ENCODE data around the gene THADA. TPM values are rescaled to one million over a fixed set of nuclear protein-coding genes. Genes with fewer than 3 reads are reported as not detected.
"Not testable (repeated sequence)": the region's sequence is repeated elsewhere in the genome, so short reads cannot be mapped to it uniquely, and the experiment has no call there.

Gene THADA
- total and polyA plus RNA-seq, 5 donors from 2014 or later, result 19.1 to 52.9 (median 20.2) TPM

DNA sequence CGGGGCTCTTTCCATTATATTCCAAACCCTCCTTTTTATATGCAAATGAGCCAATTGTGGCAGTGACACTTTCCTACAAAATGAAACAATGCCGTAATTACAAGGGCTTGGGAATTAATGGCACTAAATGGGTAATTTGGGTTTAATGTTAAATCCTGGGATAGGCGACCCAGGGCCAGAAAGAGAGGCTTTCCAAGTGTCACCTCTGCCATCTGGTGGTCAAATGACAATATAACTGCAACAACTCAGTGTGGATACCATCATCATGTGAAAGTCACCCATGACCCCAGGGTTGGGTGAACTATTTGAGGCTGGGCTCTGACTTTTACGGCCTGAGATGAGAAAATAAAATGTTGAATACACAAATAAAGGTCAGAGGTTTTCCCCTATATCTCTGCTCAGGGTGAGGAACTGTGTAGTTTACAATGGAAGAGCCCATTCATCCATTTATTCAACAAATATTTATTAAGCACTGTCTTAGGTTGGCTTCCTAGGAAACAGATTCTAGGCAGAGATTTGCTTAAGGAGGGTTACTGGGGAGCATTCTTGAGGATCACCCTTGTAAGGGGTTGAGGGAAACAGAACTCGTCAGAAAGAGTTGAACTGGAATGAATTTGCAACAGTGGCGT lies 13.6 kb upstream of the THADA start:
- H3K4me1 Mint-ChIP-seq, result peaks cover 0 to 12% (median 3%) of the 10 kb centered on the region in 4 donors
- H3K36me3 ChIP-seq (ENCODE audit: control insufficient read depth, insufficient read depth, low read length), result no peaks in the 10 kb centered on the region
- DNase-seq, result peak; percentile 9 to 57 (median 44)
- peaks cover 14% of the 10 kb centered on the region for H3K27me3 Mint-ChIP-seq
- peak in 1 of 2 donors; percentile 64 for ATAC-seq (ENCODE audit: low read depth in 2 of 2)
- H3K4me1 ChIP-seq (ENCODE audit: control insufficient read depth, insufficient read depth, low read length, poor library complexity, severe bottlenecking), result no peaks in the 10 kb centered on the region
- H3K4me3 ChIP-seq (ENCODE audit: low read depth, low read length), result no peak overlapping the region
- H3K27ac Mint-ChIP-seq, result peak overlapping the region in 1 of 3 donors; percentile 5
- H3K4me3 Mint-ChIP-seq, result no peak overlapping the region
- H3K9me3 ChIP-seq (ENCODE audit: control insufficient read depth in 2 of 2, low read length in 2 of 2), result no peaks in the 10 kb centered on the region
- H3K27ac ChIP-seq (ENCODE audit: insufficient read depth, low read length, poor library complexity, severe bottlenecking), result no peak overlapping the region
- H3K27me3 ChIP-seq (ENCODE audit: control insufficient read depth, insufficient read depth, low read length), result peaks cover 2% of the 10 kb centered on the region
- H3K9me3 Mint-ChIP-seq, result no peaks in the 10 kb centered on the region
- no peaks in the 10 kb centered on the region for H3K36me3 Mint-ChIP-seq

DNA sequence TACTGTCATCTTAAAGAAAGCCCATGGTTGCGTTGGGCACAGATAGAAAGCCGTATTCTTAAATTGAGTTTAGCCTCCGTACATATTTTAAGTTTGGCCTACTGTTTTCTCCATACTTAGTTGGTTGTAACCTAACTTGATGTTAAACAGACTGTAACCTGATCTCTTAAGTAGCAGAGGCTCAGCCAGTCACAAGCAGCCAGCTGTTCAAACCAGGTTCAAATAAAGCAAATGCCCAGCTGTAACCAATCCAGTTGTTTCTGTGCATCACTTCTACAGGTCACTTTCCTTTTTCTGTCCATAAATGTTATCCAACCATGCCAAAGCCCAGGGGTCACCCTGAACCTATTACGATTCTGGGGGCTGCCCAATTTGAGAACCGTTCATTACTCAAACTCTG lies 10.0 kb upstream of the THADA start:
- ATAC-seq (ENCODE audit: low read depth in 2 of 2), result no peak
- Mint-ChIP-seq H3K9me3 (no peaks in the 10 kb centered on the region), H3K27me3 (peaks cover 8% of the 10 kb centered on the region), H3K36me3 (no peaks in the 10 kb centered on the region), H3K4me3 (no peak overlapping the region), H3K4me1 (peaks cover 0 to 6% (median 2%) of the 10 kb centered on the region in 4 donors), H3K27ac (no peak overlapping the region)
- Histone ChIP-seq H3K9me3 (ENCODE audit: control insufficient read depth in 2 of 2, low read length in 2 of 2) (no peaks in the 10 kb centered on the region), H3K4me1 (ENCODE audit: control insufficient read depth, insufficient read depth, low read length, poor library complexity, severe bottlenecking) (no peaks in the 10 kb centered on the region), H3K27me3 (ENCODE audit: control insufficient read depth, insufficient read depth, low read length) (peaks cover 2% of the 10 kb centered on the region), H3K36me3 (ENCODE audit: control insufficient read depth, insufficient read depth, low read length) (no peaks in the 10 kb centered on the region), H3K4me3 (ENCODE audit: low read depth, low read length) (no peak overlapping the region), H3K27ac (ENCODE audit: insufficient read depth, low read length, poor library complexity, severe bottlenecking) (no peak overlapping the region)
- DNase-seq, result no peak

GRCh38 chr2:43605079-43605655 lies 9.3 kb upstream of the THADA start:
- H3K27ac ChIP-seq (ENCODE audit: insufficient read depth, low read length, poor library complexity, severe bottlenecking), result no peak overlapping the region
- H3K9me3 Mint-ChIP-seq, result peaks cover 0 to under 1% (median 0%) of the 10 kb centered on the region in 7 donors
- no peaks in the 10 kb centered on the region for H3K9me3 ChIP-seq (ENCODE audit: control insufficient read depth in 2 of 2, low read length in 2 of 2)
- H3K4me1 Mint-ChIP-seq, result peaks cover 0 to 6% (median 2%) of the 10 kb centered on the region in 4 donors
- H3K4me3 ChIP-seq (ENCODE audit: low read depth, low read length), result no peak overlapping the region
- no peaks in the 10 kb centered on the region for H3K36me3 Mint-ChIP-seq
- H3K27ac Mint-ChIP-seq, result no peak overlapping the region
- ATAC-seq (ENCODE audit: low read depth in 2 of 2) (peak; percentile 43 to 60), DNase-seq (peak in 1 of 3 donors; percentile 45)
- no peaks in the 10 kb centered on the region for H3K36me3 ChIP-seq (ENCODE audit: control insufficient read depth, insufficient read depth, low read length)
- H3K27me3 Mint-ChIP-seq, result peaks cover 14% of the 10 kb centered on the region
- H3K4me3 Mint-ChIP-seq, result no peak overlapping the region
- no peaks in the 10 kb centered on the region for H3K4me1 ChIP-seq (ENCODE audit: control insufficient read depth, insufficient read depth, low read length, poor library complexity, severe bottlenecking)
- peaks cover 2% of the 10 kb centered on the region for H3K27me3 ChIP-seq (ENCODE audit: control insufficient read depth, insufficient read depth, low read length)

DNA sequence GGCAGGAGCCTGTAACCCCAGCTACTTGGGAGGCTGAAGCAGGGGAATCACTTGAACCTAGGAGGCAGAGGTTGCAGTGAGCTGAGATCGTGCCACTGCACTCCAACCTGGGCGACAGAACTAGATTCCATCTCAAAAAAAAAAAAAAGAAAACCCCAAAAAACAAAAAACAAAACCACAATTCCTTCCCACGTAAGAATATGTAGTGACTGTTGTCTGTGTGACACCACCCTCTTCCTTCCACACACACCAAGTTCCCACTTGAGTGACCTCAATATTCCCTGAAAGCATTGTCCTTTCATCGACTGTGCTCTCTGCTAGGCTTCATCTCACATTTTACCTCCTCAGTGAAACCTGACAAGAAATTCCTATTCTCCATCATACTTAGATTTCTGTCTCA lies 8.8 kb upstream of the THADA start:
- Histone ChIP-seq H3K27me3 (ENCODE audit: control insufficient read depth, insufficient read depth, low read length) (peaks cover 2% of the 10 kb centered on the region), H3K36me3 (ENCODE audit: control insufficient read depth, insufficient read depth, low read length) (no peaks in the 10 kb centered on the region), H3K9me3 (ENCODE audit: control insufficient read depth in 2 of 2, low read length in 2 of 2) (no peaks in the 10 kb centered on the region), H3K4me1 (ENCODE audit: control insufficient read depth, insufficient read depth, low read length, poor library complexity, severe bottlenecking) (no peaks in the 10 kb centered on the region), H3K27ac (ENCODE audit: insufficient read depth, low read length, poor library complexity, severe bottlenecking) (no peak overlapping the region), H3K4me3 (ENCODE audit: low read depth, low read length) (no peak overlapping the region)
- ATAC-seq (ENCODE audit: low read depth in 2 of 2) (no peak), DNase-seq (no peak)
- Mint-ChIP-seq H3K9me3 (peaks cover 0 to 2% (median 0%) of the 10 kb centered on the region in 7 donors), H3K4me1 (peaks cover 0 to 6% (median 2%) of the 10 kb centered on the region in 4 donors), H3K27ac (no peak overlapping the region), H3K36me3 (no peaks in the 10 kb centered on the region), H3K4me3 (no peak overlapping the region), H3K27me3 (peaks cover 18% of the 10 kb centered on the region)

DNA sequence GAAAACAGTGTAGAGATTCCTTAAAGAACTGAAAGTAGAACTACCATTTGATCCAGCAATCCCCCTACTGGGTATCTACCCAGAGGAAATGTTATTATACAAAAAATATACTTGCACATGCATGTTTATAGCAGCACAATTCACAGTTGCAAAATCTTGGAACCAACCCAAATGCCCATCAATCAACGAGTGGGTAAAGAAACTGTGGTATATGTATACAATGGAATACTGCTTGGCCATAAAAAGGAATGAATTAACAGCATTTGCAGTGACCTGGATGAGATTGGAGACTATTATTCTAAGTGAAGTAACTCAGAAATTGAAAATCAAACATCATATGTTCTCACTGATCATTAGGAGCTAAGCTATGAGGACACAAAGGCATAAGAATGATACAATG lies 4.8 kb upstream of the THADA start:
- not testable (repeated sequence) for DNase-seq; H3K27me3 ChIP-seq (ENCODE audit: control insufficient read depth, insufficient read depth, low read length); H3K36me3 Mint-ChIP-seq; ATAC-seq (ENCODE audit: low read depth in 2 of 2); H3K4me1 ChIP-seq (ENCODE audit: control insufficient read depth, insufficient read depth, low read length, poor library complexity, severe bottlenecking); H3K4me3 Mint-ChIP-seq; H3K9me3 ChIP-seq (ENCODE audit: control insufficient read depth in 2 of 2, low read length in 2 of 2); H3K9me3 Mint-ChIP-seq; H3K4me3 ChIP-seq (ENCODE audit: low read depth, low read length); H3K36me3 ChIP-seq (ENCODE audit: control insufficient read depth, insufficient read depth, low read length); H3K27ac Mint-ChIP-seq; H3K4me1 Mint-ChIP-seq; H3K27ac ChIP-seq (ENCODE audit: insufficient read depth, low read length, poor library complexity, severe bottlenecking)
- peaks cover 22% of the 10 kb centered on the region for H3K27me3 Mint-ChIP-seq

DNA sequence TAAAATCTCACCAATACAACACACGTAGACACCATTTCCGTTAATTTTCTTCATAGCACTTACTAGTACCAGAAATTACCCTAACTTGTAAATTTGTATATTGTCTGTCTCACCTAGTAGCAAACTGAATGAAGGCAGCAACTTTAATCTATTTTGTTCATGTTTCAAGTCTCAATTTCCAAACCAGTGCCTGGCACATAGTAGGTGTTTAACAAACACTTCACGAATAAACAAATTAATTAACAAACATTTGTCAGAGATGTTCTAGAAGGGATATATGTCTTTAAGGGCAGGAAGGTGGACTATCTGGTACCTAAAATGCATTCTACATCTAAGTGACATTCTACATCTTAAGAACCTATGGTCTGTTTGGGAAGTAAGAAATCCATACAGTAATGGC lies 963 bp downstream of the THADA start:
- Mint-ChIP-seq H3K36me3 (peaks cover 4% of the 10 kb centered on the region), H3K4me1 (peaks cover 20 to 39% (median 26%) of the 10 kb centered on the region in 4 donors), H3K4me3 (peak overlapping the region; percentile 94 to 99 (median 96)), H3K27me3 (peaks cover 14% of the 10 kb centered on the region), H3K9me3 (peaks cover 0 to 3% (median 0%) of the 10 kb centered on the region in 7 donors), H3K27ac (peak overlapping the region; percentile 94 to 100 (median 99))
- ATAC-seq (ENCODE audit: low read depth in 2 of 2), result no peak
- H3K4me3 ChIP-seq (ENCODE audit: low read depth, low read length), result peak overlapping the region; percentile 95
- H3K36me3 ChIP-seq (ENCODE audit: control insufficient read depth, insufficient read depth, low read length), result peaks cover 18% of the 10 kb centered on the region
- H3K27me3 ChIP-seq (ENCODE audit: control insufficient read depth, insufficient read depth, low read length), result no peaks in the 10 kb centered on the region
- H3K27ac ChIP-seq (ENCODE audit: insufficient read depth, low read length, poor library complexity, severe bottlenecking), result no peak overlapping the region
- no peaks in the 10 kb centered on the region for H3K9me3 ChIP-seq (ENCODE audit: control insufficient read depth in 2 of 2, low read length in 2 of 2)
- H3K4me1 ChIP-seq (ENCODE audit: control insufficient read depth, insufficient read depth, low read length, poor library complexity, severe bottlenecking), result peaks cover 15% of the 10 kb centered on the region
- DNase-seq, result no peak

DNA sequence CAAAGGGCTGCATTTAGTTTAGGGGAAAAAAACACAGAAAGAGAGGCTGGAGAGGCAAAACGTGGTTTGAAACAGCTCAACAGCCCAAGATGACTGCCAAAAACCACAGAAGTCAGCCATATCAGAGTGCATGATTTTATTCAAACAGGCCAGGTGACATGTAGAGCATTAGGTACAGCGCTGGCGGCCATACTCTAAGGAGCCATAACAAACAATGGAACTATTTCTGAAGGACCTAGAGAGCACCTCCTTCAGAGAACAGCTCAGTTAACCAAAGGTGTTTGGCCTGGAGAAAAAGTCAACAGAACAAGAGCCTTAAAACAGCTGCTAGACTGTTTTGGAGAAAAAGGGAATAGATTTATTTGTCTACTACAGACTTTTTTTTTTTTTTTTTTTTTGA lies 2.6 kb downstream of the THADA start:
- Histone ChIP-seq H3K9me3 (ENCODE audit: control insufficient read depth in 2 of 2, low read length in 2 of 2) (no peaks in the 10 kb centered on the region), H3K36me3 (ENCODE audit: control insufficient read depth, insufficient read depth, low read length) (peaks cover 32% of the 10 kb centered on the region), H3K4me3 (ENCODE audit: low read depth, low read length) (no peak overlapping the region), H3K27me3 (ENCODE audit: control insufficient read depth, insufficient read depth, low read length) (no peaks in the 10 kb centered on the region), H3K27ac (ENCODE audit: insufficient read depth, low read length, poor library complexity, severe bottlenecking) (no peak overlapping the region), H3K4me1 (ENCODE audit: control insufficient read depth, insufficient read depth, low read length, poor library complexity, severe bottlenecking) (peaks cover 15% of the 10 kb centered on the region)
- Mint-ChIP-seq H3K27ac (peak overlapping the region in 1 of 3 donors; percentile 18), H3K4me3 (peak overlapping the region in 3 of 4 donors; percentile 17 to 82 (median 17)), H3K9me3 (peaks cover 0 to 2% (median 0%) of the 10 kb centered on the region in 7 donors), H3K27me3 (peaks cover 8% of the 10 kb centered on the region), H3K4me1 (peaks cover 20 to 41% (median 31%) of the 10 kb centered on the region in 4 donors), H3K36me3 (peaks cover 4% of the 10 kb centered on the region)
- ATAC-seq (ENCODE audit: low read depth in 2 of 2), result no peak
- no peak for DNase-seq

- no peak overlapping the region for H3K27ac Mint-ChIP-seq
- H3K27me3 ChIP-seq (ENCODE audit: control insufficient read depth, insufficient read depth, low read length), result no peaks in the 10 kb centered on the region
- ATAC-seq (ENCODE audit: low read depth in 2 of 2), result no peak
Observed at GRCh38 chr2:43592443-43592842, 3.4 kb downstream of the THADA start.

More at GRCh38 chr2:43592443-43592842, 3.4 kb downstream of the THADA start:
- peaks cover 22 to 41% (median 32%) of the 10 kb centered on the region in 4 donors for H3K4me1 Mint-ChIP-seq
- H3K9me3 Mint-ChIP-seq, result peaks cover 0 to 2% (median 0%) of the 10 kb centered on the region in 7 donors
- Histone ChIP-seq H3K4me3 (ENCODE audit: low read depth, low read length) (no peak overlapping the region), H3K4me1 (ENCODE audit: control insufficient read depth, insufficient read depth, low read length, poor library complexity, severe bottlenecking) (peaks cover 15% of the 10 kb centered on the region), H3K9me3 (ENCODE audit: control insufficient read depth in 2 of 2, low read length in 2 of 2) (no peaks in the 10 kb centered on the region), H3K36me3 (ENCODE audit: control insufficient read depth, insufficient read depth, low read length) (peaks cover 35% of the 10 kb centered on the region), H3K27ac (ENCODE audit: insufficient read depth, low read length, poor library complexity, severe bottlenecking) (no peak overlapping the region)
- H3K36me3 Mint-ChIP-seq, result peaks cover 8% of the 10 kb centered on the region
- DNase-seq, result no peak
- peaks cover 8% of the 10 kb centered on the region for H3K27me3 Mint-ChIP-seq
- H3K4me3 Mint-ChIP-seq, result no peak overlapping the region
